Lung microvascular endothelial cell (primary cell): ENCODE measurements around the gene LRP4. TPM values are rescaled to one million over a fixed set of nuclear protein-coding genes. Genes with fewer than 3 reads are reported as not detected.

Experiments
- DNase-seq, 2 donors: peaks; one replicate each; pipeline versions ENCODE4 v3.0.0 to v3.0.0-alpha.2; 2010; ENCODE audit warnings: low read depth in 2 of 2
- total RNA-seq: library from RNA; depleted of rRNA; stranded (reverse); fragments of >200 nt; gene quantifications from 2 replicates; pipeline ENCODE4 v1.2.1, GENCODE V29; 2014

LRP4 gene
- total RNA-seq, 1 donor from 2014 or later = 0.40 TPM

GRCh38 chr11:46895821-46896220 is 22.5 kb downstream of the LRP4 start:
- no peak for DNase-seq

GRCh38 chr11:46894961-46895360 is 23.4 kb downstream of the LRP4 start:
- no peak for DNase-seq

GRCh38 chr11:46894506-46894905 is 23.8 kb downstream of the LRP4 start:
- no peak for DNase-seq

- DNase-seq = no peak
Observed at GRCh38 chr11:46892838-46893237, 25.5 kb downstream of the LRP4 start.

GRCh38 chr11:46892109-46892508 is 26.2 kb downstream of the LRP4 start:
- no peak for DNase-seq

GRCh38 chr11:46890665-46891064 is 27.7 kb downstream of the LRP4 start:
- DNase-seq = no peak

GRCh38 chr11:46889689-46890475 is 28.5 kb downstream of the LRP4 start:
- peak; percentile 72 to 80 for DNase-seq

- DNase-seq = no peak
Observed at GRCh38 chr11:46889251-46889650, 29.1 kb downstream of the LRP4 start.

- DNase-seq = no peak
Observed at GRCh38 chr11:46888636-46889035, 29.7 kb downstream of the LRP4 start.

- no peak for DNase-seq
Observed at GRCh38 chr11:46886211-46886610, 32.1 kb downstream of the LRP4 start.

- DNase-seq = no peak
Observed at GRCh38 chr11:46879056-46879585, 39.2 kb downstream of the LRP4 start.

GRCh38 chr11:46877580-46877979 is 40.8 kb downstream of the LRP4 start:
- DNase-seq = no peak

- DNase-seq = no peak
Observed at GRCh38 chr11:46876471-46876870, 41.9 kb downstream of the LRP4 start.

GRCh38 chr11:46874586-46874985 is 43.8 kb downstream of the LRP4 start:
- no peak for DNase-seq

- no peak for DNase-seq
Observed at GRCh38 chr11:46868912-46869311, 49.4 kb downstream of the LRP4 start.

GRCh38 chr11:46865340-46865739 is 53.0 kb downstream of the LRP4 start:
- DNase-seq = peak in 1 of 2 donors; percentile 22

GRCh38 chr11:46860218-46860617 is 58.1 kb downstream of the LRP4 start:
- no peak for DNase-seq

- no peak for DNase-seq
Observed at GRCh38 chr11:46858920-46859546, 59.3 kb downstream of the LRP4 start.

GRCh38 chr11:46857666-46858065 is 60.7 kb downstream of the LRP4 start:
- no peak for DNase-seq

GRCh38 chr11:46856605-46857343 is 61.6 kb downstream of the LRP4 start:
- DNase-seq = no peak

GRCh38 chr11:46855863-46856262 is 62.5 kb downstream of the LRP4 start:
- no peak for DNase-seq

- no peak for DNase-seq
Observed at GRCh38 chr11:46855167-46855566, 63.2 kb downstream of the LRP4 start.
